GM19467 (cell line): ENCODE data around the gene BMF.

Experiments used
- ATAC-seq: cut with Tn5 transposase; IDR thresholded peaks from one replicate; pipeline ENCODE4 v1.9.1; 2021; ENCODE audit warnings: mild to moderate bottlenecking, moderate library complexity; ENCODE audit not compliant: unreplicated experiment

BMF gene

DNA sequence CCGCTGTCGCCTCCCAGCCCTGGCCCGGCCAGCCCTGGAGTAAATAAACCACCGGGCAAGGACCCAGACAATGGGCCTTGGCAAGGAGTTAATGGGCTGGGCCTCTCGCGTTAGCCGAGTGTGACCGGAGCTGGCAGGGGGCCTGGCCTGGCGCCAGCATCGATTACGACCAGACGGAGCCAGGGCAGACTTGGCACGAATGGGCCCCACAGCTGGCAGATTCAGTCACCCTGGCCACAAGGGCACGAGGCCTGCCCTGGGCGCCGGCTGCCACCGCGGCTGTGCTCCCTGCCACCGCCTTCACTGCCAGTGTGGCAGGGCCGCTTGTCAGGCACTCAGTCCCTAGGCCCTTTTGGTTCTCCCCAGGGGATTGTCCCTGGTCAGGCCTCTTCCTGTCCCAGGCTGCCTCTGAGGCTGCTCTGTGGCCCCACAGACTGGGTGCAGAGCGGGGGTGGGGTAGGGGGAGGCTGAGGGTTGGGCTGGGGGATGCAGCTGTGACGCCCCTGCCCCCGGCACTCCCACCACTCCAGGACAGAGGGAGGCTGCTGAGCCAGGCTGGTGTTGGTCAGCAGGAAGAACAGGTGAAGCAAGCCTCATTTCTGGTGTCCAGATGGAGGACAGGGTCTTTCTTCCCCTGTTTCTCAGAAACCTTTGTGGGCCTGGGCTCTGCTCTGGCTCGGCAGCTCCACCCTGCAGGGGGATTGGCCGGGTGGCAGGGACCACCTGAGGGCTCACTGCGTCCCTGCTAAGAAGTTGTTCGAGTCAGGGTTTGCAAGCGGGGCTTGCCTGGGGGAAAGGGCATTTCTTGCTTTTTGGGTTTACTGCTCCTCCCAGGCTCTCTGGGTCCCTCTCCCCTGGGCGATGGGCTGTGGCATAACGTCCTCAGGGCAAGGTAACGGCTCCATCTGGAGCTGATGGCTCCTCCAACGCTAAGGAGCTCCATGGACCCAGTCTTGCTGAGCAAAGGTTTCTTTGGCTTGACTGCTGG, 39.2 kb downstream of the BMF start:
- ATAC-seq, result no peak

- ATAC-seq, result no peak
Measured at GRCh38 chr15:40067921-40068624, 40.6 kb downstream of the BMF start.

GRCh38 chr15:40066589-40066988, 42.1 kb downstream of the BMF start:
- ATAC-seq, result no peak

DNA sequence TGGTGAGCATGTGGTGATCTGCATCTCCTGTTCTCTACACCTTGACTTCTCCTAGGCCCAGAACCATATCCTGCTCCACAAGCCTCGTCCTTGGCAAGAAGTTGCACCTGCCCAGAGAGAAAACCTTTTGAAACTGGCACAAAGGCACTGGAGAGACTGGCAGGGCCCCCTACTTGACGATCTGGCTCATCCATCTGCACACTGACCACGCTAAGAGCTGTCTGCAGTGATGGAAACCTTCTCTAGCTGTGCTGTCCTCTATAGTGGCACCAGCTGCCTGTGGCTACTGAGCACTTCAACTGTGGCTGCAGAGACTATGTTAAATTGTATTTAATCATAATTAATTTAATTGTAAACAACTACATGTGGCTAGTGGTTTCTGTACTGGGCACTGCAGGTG, 43.5 kb downstream of the BMF start:
- no peak for ATAC-seq

GRCh38 chr15:40064231-40064894, 44.3 kb downstream of the BMF start:
- ATAC-seq, result peak; percentile 45

DNA sequence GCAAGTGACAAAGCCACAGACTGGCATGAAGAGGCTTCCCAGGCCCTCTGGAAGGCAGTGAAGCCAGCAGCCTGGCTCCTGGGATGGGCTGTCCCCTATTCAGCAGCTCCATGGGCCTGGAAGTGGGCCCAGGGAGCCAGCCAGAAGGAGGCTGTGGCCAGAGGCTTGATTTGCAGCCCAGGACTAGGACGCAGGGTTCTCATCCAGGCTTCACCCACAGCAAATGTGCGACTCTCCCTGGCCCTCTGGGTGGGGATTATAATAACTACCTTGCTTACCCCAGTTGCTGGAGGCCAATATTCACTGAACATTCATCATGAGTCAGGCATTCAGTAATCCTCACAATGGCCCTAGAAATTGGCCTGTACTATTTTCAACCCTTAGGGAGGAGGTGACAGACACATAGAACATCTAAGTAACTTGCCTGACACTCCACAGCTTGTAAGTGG, 45.1 kb downstream of the BMF start:
- no peak for ATAC-seq

DNA sequence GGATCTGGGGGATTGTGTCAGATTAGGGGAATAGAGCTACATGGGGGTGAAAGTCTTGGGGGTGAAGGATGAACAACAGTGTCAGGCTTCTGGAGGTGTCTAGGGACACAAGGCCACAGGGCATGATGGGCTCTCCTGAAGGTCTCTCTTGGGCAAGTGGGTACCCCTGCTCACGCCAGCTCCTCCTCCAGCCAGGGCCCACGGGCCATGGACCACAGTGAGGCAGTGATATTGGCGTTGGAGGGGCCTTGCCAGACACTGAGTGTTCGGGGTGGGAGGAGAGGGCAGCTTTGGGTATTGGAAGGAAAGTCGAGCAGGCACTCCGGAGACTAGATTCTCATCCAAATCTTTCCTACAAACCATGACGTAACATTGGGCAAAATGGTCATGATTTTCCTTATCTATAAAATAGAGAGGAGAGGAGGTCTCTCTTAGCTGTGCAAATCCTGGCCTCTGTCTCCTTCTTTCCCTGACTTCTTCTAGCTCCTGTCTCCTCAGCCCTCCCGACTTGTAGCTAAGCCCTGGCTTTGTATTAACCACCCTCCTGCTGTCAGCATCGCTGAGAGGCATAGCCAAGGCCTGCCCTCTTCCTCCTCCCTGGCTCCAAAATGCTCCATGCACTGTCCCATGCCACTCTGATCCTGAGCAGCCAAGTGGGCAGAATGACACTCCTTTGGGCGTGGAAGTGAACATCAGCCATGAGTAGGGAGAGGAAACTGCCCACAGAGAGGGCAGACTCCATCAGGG, 45.7 kb downstream of the BMF start:
- no peak for ATAC-seq

DNA sequence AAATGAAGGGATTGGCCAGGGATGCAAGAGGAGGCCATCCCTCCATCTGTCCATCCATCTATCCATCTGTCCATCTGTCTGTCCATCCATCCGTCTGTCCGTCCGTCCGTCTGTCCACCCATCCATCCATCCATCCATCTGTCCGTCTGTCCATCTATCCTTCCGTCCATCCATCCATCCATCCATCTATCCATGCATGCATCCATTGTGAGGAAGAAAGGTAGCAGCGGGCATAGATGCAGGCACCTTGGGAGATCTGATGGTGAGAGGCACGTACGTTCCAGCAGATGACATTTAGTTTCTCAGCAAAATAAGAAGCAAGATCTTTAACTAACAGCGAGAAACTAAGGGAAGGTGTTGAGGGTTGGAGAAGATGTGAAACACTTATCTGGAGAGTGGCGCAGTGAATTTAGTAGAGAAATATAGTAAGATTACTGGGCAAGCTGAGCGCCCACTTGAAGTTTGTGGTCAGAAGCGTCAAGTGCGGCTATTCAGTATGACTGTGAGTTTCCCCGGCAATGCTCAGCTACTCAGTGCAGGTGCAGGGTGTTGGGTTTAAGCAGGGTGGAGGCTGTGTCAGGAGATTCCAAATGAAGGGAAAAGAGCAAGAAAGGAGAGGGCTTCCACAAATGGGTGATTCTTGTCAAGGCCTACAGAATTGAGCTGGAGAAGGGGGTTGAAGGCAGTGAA, 47.3 kb downstream of the BMF start:
- ATAC-seq, result peak; percentile 49

DNA sequence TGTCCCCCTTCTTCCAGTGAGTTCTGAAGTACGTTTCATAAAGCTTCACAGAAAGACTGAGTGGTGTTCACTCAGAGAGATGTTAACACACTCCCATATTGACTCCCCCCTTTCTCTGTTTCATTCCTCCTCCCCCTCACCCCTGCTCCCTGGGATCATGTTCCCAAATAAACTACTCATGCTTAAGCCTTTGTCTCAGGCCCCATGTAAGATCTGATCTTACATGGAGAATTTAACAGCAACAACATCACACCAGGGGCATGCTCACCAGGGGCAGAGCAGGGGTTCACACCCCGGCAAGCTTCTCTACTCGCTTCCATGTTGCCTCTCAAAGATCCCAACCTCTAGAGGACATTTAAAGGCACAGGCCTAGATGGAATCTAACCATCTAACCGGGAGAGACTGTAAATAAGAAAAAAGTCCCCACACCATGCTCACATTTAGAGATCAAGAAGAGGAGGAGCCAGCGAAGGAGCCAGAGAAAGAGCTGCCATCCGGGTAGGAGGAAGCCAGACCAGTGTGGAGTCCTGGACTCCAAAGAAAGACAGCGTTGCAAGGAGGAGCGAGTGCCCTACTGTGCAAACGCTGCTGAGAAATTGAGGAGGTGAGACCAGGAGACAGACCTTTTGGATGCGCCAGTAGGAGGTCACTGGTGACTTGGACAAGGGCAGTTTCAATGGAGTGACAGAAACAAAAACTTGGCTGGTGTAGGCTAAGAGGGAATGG, 48.3 kb downstream of the BMF start:
- ATAC-seq, result no peak

GRCh38 chr15:40059821-40060220, 48.9 kb downstream of the BMF start:
- ATAC-seq, result no peak

- no peak for ATAC-seq
Measured at GRCh38 chr15:40058476-40059140, 50.1 kb downstream of the BMF start.

- no peak for ATAC-seq
Measured at GRCh38 chr15:40055576-40056293, 52.9 kb downstream of the BMF start.

DNA sequence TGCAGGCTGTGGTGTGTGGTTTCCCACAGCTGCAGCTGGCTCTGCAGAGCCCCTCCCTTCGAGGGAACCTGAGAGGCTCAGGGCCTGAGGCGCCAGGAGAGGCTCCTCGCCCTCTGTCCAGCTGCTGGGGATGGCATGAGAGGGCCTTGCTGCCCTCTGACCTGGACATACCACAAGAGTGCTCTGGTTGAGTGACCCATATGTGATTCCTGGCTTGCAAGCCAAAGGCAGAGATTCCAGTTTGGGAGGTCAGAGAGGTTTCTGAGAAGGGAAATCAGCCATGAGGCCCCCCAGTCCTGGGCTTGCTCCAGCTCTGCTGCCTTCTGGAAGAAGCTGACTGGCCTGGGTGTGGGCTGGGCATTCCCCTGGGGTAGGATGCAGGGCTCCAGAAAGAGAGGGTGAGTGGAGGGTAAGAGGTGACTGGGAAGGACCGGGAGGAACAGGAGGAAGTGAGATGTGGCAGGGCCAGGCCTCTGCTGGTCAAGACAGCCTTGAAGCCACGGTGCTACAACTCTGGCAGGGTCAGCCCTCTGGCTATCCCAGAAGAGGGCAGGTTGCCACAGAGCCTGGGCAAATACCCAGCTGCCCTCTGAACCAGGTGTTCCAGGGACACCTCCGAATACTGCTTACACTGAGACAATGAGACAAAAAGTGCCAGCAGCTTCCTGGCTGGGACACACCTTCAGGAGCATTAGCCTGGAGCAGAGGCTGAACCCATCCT, 53.7 kb downstream of the BMF start:
- ATAC-seq, result peak; percentile 63

GRCh38 chr15:40054605-40054854, 54.1 kb downstream of the BMF start:
- peak; percentile 26 for ATAC-seq

DNA sequence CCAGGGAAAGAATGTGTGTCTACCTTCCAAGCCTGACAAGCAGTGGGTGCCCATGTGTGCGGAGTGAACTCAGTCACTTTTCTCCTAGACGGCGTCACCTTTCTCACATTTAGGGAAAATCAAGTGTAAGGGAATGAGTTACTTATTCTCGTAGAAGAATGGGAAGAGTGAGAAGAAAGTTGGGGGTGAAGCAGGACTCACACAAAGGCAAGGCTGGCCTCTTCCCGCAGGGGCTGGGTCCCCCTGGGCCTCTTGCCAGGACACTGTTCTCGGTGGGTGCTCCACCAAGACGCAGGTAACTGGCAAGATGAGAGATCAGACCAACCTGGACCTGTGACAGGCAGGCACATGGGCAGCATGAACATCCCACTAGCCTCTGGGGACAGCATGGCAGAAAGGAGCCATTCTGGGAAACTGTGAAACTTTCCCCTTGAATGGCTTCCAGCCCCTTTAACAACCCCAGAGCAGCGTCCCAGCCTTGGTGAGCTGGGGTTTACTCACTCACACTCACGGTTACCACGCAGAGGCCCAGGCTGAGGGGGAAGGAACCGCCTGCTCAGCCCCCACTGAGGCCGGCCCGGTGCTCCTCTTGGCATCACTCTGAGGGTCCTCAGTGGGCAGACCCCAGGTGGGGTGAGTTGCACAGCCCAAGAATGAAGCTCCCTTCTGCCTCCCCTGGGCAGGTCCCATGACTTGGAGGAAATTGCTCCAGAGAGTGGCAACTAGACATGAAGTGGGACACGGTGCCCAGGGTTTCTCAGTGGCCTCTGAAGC, 54.7 kb downstream of the BMF start:
- peak; percentile 10 for ATAC-seq

DNA sequence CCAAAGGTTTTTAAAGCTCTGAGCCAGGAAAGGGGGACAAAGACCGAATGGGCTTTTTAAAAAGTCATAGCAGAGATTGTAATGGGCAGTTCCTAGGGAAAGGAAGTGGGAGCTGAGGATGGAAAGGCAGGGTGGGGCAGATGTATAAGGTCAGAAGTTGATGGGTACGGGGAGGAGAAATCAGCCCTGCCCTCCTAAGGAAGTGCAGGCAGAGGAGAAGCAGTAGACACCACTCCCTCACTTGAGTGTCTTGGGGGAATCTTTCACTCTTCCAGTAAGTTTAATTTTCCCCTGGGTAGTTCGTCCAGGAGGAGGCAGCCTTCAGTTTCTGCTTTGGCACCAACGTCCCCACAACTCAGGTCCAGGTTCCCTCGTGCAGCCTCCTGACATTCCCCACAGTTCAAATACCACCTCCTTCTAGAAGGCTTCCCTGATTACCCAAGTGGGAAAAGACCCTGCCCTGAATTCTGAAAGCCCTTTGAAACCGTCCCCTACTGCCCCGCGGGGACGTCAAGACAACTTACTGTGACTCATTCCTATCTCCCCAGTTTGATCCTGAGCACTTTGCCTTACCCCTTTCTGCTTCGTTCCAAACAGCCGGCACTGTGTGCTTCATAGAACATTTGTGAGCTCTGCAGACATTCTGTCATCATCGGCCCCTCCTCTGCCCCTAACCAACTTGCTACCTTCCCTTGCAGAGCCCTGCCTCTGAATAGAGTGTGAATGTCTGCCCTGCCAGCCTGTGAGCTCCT, 55.4 kb downstream of the BMF start:
- ATAC-seq, result no peak
